CD4-positive, alpha-beta T cell treated with Interleukin-1 beta for 1 hour (primary cell): Measurements from ENCODE around the gene SLC26A6.
A peak's percentile ranks its signal among the peaks of the same experiment; 100 is the strongest.

Experiments used
- DNase-seq, 2 donors: peaks; one replicate each; pipeline ENCODE4 v3.0.0-alpha.2; 2020 to 2022

Gene SLC26A6

DNA sequence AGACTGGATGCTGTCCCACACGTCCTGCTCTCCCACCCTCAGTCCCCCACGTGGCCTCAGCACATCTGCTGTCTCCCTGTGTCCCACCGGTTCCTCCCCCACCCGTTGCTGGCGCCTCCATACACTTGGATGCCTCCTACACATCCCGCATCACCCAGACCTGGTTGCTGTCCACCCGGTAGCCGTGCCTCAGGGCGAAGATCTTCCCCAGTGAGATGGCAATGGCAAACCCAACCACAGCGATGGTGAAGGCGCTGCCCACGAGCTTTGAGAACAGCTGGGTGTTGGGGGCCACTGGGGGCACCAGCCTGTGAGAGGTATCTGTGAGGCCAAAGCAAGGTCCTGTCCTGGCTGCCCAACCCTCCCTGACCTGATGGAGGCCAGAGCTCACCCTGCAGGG, 4.4 kb downstream of the SLC26A6 start:
- no peak for DNase-seq

DNA sequence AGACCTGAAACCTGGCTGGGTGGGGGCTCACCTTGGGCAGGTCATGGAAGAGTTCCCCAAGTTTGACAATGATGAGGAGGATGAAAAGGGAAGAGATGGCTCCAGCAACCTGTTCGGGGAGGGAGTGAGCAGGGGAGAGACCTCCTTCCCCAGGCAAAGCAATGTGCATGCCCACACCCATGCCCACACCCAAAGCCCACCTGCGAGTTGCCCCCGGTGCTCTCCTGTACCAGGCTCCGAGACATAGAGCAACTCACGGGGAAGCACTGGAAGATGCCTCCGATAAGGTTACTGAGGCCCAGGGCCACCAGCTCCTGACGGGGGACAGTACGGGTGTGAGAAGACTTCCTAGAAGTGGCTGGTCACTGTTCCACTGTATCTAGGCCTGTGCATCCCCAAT, 4.9 kb downstream of the SLC26A6 start:
- no peak for DNase-seq

DNA sequence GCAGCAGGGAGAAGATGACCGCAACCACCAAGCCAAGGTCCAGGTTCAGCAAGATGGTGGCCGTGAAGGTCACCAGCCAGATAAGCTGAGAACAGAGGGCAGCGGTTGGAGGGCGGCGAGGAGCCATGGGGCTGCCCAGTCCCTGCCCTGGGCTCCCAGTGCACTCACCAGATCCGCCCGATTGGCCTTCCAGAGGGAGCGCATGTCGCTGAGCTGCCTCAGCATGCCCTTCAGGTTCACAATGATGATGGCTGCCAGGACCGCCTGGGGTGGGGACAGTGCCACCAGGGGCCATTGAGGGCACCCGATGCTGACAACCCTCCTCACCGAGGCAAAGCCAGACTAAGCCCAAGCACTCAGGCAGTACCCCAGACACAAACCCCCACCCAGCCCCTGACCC, 5.4 kb downstream of the SLC26A6 start:
- no peak for DNase-seq

DNA sequence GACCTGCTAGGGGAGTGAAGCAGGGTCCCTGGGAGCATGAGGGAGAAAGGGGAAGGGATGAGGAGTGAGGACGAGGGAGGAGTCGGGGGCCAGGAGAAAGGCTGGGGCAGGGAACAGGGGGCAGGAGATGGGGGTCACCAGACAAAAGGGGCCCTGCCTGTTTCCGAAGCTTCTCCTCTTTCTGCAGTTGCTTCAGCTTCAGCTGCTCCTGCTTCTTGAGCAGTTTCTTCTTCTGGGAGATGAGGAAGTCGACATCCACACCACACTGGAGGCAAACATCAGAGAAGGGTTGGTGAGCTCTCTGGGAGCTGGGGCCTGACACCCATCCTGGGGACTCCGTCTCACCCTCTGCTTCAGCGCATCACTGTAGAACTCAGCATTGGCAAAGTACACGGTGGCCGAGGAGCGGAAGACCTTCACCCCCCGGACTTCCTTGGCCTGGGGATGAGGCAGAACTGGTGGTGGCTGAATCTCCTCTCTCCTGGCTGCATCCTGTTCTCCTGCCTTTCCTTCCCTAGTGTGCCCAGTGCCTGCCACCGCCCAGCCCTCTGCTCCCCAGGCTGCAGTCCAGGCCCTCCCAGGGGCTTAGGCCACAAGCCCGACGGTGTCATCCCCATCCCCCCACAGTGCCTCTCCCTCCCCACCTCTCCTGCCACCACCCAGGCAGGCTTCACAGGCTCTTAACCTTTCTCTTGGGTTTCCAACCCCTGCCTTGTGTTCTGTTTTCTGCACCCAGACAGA, 6.8 kb downstream of the SLC26A6 start:
- DNase-seq = no peak

DNA sequence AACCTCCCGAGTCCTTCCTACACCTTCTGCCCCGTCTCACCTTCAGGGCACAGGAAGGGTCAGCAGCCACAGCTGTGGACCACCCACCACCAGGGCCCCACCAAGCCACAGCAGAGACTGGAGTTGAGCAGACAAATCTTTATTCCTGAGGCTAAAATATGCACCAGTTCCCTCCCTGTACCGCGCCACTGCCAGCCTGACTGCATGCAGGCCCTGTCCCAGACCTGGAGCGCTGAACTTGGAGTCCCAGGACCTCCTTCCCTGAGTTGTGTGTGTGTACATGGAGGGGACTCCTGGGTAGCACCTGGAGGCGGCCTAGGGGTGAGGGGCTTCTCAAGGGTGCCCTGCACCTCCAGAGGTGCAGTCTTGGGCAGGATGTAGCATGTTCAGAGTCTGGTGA, 9.7 kb downstream of the SLC26A6 start:
- no peak for DNase-seq

DNA sequence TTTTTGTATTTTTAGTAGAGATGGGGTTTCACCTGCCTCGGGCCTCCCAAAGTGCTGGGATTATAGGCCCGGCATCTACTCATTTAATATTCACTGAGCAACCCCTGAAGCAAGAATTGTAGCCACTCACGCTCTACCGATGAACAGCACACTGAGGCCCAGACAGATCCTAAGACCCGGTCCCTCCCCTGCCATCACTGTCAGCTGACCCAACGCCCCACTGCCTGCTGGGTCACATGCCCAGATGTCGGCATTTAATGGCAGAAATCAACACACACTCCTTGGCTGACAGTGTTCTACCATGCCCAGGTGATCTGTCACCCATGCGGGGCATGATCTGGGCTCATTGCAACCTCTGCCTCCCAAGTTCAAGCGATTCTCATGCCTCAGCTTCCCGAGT, 10.5 kb downstream of the SLC26A6 start:
- DNase-seq = no peak

DNA sequence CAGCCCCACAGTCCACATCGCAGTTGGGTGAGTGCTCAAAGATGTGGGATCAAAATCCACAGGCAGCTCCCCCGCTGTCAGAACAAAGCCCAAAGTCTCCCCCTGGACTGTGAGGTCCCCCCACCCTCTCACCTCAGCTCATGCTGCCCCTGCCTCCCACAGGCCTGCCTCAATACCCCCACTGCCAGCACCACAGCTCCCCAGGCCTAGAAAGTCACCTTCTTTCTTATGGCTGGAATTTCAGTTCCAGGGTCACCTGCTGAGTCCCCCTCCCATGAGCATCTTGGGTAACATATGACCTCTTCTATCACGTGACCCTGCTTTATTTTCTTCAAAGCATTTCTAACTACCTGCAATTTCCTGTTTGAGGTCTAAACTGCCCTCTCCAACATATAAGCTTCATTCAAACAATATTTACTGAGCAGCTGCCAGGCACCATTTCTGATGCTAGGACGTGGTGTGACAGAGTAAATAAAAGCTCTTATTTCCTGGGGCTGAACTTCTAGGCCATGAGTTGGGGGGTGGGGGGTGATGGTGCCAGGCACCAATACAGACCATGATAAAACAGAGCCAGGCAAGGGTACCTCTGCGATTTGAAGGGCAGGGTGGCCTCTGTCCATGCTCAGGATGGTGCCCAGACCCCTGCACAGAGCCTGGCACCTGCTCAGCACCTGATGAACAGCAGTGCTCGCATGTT, 11.3 kb downstream of the SLC26A6 start:
- no peak for DNase-seq

DNA sequence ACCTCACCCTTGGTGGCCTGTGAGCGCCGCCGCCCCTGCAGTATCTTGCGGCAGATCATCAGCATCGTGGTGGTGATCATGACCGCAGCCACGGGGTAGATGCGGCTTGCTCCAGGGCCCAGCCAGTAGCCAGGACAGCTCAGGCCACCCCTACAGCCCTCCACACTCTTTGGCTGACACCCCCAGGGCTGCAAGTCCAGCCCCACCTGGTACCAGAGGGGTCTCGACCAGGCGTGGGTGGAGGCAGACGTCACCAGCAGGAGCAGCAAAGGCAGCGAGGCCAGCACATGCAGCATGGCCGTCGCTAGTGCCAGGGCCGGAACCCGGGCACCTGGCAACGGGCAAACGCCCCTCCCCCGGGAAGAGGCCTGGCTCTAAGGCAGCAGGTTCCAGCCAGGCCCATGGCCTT, 13.8 kb downstream of the SLC26A6 start, which contains the start of gene TMEM89:
TMEM89 (minus strand) TSS at position 309 of the 409 bp plus-strand sequence; CDS start at position 296, 13 bp downstream.
- no peak for DNase-seq

DNA sequence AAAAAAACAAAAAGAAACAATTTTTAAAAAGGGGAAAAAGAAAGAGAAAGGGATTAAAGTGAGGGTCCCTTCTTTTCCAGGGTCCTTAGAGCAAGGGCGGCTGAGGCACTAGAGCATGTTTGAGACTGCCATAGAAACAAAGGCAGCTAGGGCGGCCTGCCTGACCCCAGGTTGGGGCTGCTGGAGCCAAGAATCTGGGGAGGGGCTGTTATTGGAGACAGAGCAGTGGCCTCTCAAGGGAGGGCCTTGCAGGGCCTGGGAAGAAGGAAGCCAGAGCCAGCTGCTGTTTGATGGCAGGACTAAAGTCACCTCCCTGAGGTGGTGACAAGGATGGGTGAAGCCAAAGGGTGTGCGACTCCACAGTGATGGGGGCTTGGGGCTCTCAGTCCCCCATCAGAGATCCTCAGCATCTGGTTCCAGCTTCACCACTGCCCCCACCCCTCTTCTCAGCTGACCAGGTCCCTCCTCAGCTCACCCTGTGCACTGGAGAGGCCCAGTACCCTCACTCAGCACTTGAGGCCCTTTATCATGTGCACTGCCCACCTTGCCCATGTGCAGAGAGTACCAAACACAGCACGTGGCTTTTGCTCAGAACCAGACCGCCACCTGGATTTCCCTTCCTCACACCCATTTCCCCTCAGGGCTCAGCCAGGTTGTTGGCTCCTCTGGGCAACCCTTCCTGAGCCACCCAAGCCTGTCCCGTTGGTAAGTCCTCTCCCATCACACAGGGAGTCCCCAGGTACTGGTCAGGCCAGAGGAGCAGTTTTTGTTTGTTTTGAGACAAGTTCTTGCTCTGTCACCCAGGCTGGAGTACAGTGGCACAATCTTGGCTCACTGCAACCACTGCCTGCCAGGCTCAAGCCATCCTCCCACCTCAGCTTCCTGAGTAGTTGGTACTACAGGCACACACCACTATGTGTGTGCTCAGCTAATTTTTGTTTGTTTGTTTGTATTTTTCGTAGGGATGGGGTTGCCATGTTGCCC, 15.4 kb downstream of the SLC26A6 start:
- no peak for DNase-seq

DNA sequence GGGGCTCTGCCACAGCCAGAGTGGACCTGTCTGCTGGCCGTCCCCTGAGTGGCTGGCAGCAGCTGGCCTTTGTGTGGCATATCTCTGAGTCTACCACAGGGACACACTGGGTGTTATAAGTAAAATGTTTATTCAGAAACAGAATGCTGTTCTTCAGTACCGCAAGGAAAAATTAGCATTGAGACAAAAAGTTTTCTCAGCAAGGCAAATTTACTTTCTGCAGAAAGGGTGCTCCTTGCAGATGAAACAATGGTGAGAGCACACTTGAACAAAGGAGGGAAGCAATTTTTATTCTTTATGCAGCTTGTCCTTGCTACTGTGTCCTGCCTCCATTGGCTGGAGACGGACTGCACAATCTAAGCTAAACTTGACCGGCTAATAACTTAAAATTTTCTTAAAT, 17.7 kb downstream of the SLC26A6 start:
- no peak for DNase-seq

DNA sequence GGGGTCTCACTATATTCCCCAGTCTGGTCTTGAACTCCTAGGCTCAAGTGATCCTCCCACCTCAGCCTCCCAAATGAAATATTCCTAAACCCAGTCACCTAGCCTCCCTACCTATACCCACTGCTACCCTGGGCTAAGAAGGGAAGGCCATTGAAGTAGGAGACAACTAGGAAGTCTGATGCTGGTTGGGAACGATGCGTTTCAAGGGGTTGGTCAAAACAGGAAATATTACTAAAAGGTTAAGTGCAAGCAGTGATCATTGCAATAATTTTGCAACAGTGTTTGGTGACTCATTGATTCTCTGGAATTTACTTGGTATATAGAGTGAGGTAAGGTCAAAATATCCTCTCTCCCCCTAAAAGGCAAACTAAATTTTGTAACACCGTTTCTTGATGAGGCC, 21.2 kb downstream of the SLC26A6 start:
- DNase-seq = no peak

DNA sequence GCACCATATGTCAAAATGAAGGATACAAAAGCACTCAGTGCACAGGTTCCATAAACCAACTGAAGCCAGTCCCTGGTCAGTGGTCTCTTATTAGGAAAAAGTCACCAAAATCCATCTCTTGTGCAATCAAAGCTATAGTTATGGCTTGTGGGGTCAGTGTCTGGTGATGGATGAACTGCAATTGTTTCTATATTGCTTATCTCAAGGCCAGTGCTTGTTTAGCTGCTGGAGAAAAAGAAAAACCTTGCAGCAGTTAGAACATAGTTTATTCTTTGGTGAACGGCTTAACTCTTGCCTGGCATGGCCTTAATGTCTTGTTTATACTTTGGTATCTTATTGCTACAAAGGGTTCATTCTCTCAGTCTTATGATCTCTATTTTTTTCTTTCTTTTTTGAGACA, 23.0 kb downstream of the SLC26A6 start:
- DNase-seq = no peak

DNA sequence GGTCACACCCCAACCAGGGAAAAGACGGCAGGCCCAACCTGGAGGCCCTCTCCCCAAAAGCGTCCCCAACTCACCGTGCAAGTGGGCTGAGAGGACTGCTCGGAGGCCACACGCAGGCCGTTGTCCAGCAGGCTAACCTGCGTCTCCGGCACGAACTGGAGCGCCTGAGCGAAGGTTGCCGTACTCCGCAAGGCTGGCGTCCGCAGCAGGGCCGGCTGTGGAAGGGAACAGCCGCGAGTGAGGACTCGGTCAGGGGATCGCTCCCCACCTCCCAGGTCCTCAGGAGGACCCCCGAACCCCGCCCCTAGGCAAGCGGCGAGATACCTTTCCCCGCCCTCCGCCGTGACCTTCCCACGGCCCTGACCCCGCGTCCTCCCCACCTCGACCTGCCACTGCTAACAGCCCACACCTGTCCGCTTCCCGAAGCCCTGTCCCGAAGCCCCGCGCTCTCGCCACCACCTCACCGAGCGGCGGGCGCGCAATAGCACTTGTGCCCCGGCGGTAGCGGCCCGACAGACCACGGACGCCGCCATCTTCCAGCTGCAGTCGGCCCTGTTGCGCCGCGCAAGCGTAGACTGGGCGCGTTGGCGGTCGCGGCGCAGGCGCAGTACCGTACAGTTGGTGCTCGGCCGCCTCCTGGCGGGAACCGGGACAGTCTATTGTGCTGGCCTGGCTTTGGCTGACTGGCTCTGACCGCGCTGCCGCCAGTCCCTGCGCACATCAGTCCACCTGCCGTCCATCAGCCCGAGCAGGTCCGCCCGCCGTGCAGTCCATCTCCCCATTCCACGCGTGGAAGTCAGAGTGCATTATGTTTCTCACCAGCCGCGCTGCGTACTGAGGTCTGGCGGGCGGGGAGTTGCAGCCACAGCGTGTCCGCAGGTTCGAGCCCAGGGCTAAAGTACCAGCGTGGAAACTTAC, 25.9 kb downstream of the SLC26A6 start, which contains the start of gene UQCRC1:
UQCRC1 (minus strand) TSS at position 559 of the 918 bp plus-strand sequence; CDS start at position 533, 26 bp downstream.
- DNase-seq = peak; percentile 94 to 95

DNA sequence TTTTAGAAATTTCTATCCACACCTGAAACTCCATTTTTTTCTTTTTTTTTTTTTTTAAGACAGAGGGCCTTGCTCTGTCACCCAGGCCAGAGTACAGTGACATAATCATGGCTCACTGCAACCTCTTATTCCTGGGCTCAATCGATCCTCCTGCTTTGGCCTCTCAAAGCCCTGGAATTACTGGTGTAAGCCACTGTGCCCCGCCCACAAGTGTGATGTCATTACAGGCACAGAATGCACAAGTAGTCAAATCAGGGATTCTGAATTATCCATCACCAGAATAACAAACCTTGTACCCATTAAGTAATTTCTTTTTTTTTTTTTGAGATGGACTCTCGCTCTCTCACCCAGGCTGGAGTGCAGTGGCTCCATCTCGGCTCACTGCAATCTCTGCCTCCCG, 27.7 kb downstream of the SLC26A6 start:
- no peak for DNase-seq

DNA sequence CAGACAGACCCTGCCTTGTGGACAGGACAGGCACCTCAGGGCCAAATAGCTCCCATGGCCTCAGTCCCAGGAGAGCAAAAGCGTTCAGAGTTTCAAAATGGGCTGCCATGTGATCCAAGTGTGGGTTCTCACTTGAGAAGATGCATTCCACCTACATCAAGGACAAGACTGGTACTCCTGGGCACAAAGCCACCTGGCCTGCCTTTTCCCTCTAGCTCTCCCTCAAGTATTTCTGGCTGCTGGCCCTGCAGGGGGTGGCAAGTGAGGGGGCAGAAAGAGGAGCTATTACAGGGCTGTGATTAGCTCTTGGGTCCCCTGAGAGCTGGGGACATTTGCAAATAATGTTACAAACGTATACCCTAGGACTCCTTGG, 33.7 kb downstream of the SLC26A6 start:
- DNase-seq = no peak

DNA sequence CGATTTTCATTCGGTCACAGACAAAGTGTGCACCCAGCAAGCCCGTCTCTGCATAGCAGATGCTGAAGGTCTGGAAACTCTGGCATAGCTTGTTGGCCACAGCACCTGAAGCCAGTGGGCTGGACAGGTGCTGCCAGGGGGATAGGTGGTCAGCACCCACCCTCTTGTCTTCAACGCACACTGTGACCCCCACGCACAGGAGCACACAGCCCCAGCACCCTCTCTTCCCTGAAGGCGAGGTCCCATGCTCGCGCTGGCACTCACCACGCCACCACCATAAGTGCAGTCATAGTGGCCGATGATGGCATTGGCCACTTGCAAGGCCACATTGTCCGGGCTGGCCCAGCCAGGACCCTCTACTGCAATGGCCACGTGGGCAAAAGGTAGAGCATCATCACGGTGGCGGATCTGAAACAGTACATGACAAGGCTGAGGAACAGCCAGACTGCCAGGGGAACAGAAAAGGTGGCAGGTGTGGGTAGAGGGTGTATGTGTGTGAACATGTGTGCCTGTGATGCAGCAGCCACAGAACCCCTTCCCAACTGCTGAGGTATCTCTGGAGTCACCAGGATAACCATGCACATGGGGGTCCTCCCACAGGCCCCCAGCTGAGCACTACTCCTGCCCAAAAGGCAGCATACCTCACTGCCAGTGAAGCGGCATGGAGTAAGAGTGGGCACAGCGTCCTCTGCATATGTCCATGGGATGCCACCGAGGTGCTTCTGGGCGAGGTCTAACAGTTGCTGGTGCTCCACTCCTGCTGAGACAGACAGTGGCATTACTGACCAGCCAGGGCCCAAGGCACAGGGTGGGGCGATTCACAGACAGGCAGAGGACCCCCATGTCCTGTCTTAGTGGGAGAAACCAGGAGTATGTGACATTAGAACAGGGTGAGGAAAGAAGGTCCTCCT, 34.3 kb downstream of the SLC26A6 start:
- DNase-seq = no peak

DNA sequence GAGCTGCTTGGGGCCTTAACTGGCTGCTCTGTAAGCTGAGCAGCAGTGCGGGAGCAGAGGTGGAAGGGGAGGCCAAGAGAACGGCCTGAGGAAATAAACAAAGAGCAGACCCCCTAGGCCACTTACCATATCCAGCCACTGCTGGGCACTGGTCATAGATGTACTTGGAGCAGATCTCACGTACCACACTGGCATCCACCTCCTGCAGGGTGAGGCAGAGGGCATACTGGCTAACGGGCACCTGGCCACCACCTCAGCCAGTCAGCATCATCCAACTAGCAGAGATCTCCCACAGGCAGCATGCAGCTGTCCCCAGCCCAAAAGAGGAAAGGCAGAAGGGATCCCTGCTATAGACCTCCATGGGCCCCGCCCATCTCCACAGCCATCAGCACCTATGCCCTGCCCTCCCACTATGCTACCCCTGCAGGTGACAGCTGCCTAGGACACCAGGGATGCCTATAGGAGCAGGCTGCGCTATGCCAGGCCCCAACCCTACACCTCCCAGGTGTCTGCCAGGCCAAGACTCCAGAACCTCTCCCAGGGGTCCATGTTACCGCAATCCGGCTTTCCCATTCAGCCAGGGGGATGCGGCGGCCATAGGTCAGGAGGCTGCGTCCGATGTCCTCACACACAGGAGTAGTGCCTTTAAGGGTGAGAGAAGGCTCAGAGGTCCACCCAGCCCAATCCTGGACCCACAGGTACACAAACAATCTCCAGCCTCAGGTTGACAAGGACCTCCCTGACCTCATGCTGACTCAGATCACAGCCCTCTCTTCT, 35.6 kb downstream of the SLC26A6 start:
- no peak for DNase-seq

DNA sequence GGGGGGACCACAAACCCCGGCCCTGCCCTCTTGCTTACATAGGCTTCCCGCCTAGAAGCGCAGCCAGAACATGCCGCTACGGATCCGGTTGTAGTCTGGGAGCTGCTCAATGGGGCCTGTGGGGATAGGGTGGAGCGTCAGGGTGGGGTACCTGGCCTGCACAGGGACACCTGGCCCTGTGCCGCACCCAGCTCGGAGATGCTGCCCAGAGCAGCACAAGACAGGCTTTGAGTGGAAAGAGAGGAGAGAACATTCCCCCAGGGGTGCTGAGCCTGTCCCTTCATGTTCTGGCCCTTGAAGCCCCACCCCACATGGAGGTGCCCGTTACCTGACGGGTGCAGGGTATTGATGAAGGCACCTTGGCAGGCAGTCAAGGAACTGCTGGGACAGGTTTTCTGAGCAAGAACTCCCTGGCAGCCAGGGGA, 36.2 kb downstream of the SLC26A6 start:
- no peak for DNase-seq

DNA sequence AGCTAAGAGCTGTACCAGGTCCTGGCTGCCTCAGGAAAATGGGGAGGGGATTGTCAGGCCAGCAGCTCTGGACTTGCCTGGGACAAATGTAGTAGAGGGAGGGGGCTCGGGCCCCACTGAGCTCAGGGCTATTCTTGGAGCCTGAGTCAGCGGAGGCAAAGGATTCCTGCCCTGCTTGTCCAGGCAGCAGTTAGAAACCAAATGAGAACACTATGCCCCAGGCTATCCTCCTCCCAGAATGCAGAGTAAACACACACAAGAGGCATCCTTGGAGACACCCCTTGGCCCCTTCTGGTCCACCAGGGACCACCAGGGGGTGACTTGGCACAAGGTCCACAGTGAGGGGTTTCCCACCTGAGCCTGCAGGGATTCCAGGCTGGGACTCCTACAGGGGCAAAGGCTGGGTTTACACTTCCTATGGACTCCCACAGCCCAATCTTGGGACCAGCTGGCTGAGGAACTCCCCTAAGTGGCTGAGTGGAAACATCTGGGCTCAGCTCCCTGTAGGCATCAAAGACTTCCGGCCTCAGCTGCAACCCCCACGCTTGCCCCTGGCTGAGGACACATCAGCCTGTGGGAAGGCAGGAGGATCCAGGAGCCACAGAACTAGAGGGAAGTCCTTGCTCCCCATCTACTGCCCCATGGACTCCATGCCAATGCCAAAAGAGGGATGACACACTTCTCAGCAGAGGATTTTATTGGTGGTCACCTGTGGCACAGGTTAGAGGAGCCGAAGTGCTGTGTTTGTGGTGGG, 36.8 kb downstream of the SLC26A6 start:
- no peak for DNase-seq
